Omental fat pad (tissue), 4 donors: ENCODE measurements around the gene SCARB2. TPM values are rescaled to one million over a fixed set of nuclear protein-coding genes. Genes with fewer than 3 reads are reported as not detected.
A peak's percentile ranks its signal among the peaks of the same experiment; 100 is the strongest.

Experiments
- ATAC-seq: fragments of 150-250 bp; one replicate; pipeline ENCODE4 v1.9.1; 2016; ENCODE audit warnings: mild to moderate bottlenecking, moderate library complexity; ENCODE audit not compliant: low FRiP score
- DNase-seq: peaks from one replicate; pipeline ENCODE4 v3.0.0-alpha.2; 2019; ENCODE audit warnings: low spot score
- CTCF ChIP-seq, 3 donors: fragments of 450-650 bp; IDR thresholded peaks; one replicate each; pipeline ENCODE4 v1.5.1; 2016 to 2017; ENCODE audit warnings: antibody characterized with exemption in 3 of 3, mild to moderate bottlenecking in 3 of 3, moderate library complexity in 2 of 3
- total RNA-seq, 4 donors: library from RNA; depleted of rRNA; stranded (reverse); fragments of >200 nt; gene quantifications; one replicate each; pipeline ENCODE4 v1.1.0, GENCODE V29; 2016

The SCARB2 gene
- total RNA-seq, 4 donors from 2014 or later, result 106 to 174 (median 172) TPM

DNA sequence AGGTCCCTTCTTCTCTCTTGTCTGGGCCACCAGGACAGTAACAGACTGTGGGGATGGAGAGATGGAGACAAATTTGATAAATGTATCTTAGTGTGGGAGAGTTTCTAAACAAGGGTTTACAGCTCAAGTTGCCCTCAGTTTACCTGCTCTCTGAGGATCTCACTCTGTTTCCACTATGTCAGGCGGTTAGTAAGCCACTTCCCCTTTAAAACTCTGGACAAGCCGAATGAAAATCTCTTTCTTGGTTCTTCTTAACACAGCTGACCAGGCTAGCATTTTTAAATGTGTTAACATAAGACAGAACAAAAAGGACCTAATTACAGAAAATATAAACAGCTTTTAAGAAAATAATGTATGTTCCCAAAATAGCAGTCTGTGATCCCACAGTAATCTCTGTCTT, 2.9 kb upstream of the SCARB2 start:
- no peak for ATAC-seq
- no peak for DNase-seq
- TF ChIP-seq CTCF (IDR thresholded peaks at IDR 0.05), result no peak

GRCh38 chr4:76215077-76215476, 1.5 kb upstream of the SCARB2 start:
- ATAC-seq (no peak), DNase-seq (no peak)
- no peak for TF ChIP-seq CTCF (IDR thresholded peaks at IDR 0.05)

- no peak for DNase-seq
- TF ChIP-seq CTCF (IDR thresholded peaks at IDR 0.05), result no peak
- ATAC-seq, result no peak
Measured at GRCh38 chr4:76214177-76214675, 602 bp upstream of the SCARB2 start.

GRCh38 chr4:76212851-76213414, 691 bp downstream of the SCARB2 start:
- ATAC-seq, result peak; percentile 34
- no peak for TF ChIP-seq CTCF (IDR thresholded peaks at IDR 0.05)
- DNase-seq, result no peak

DNA sequence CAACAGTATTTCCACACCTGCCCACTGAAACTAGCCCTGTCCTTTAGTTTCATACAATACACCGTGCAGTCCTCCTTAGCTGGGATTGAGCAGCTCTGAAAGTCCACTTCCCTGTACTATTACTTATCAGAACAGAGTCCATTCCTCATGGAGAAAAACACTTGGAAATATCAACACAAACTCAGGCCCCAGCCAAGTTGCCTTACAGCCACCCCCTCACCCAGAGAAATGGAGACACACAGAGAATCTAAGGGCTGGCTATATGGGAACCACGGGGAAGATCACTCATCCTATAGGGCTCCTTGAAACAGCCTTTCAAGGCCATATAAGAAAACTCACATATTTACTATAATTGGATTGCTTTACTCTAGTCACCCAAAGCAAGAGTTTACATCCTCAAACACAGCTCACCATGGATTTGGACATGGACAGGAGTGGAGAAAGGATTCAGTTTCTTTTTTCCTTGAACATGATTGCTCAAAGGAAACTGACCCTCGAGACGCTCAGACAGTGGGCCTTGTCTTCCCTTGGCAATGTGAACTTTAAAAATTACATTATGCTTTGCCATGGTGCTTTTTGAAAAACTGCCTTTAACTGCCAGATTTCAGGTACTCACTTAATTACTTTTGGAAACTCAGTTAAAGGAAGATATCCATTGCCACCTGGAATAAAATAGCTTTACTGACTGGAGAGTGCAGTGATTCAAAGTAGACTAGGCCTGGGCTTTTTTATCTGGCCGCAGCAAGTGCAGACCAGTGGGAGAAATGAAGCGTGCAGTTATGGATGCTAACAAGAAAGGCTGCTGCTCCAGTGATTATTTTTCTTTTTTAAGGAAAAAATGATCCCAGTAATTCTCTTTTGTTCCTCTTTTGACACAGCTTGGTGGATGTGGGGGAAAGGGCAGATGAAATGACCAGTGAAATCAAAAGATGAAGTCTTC, 1.6 kb downstream of the SCARB2 start:
- DNase-seq (no peak), ATAC-seq (no peak)
- no peak for TF ChIP-seq CTCF (IDR thresholded peaks at IDR 0.05)

- ATAC-seq (no peak), DNase-seq (no peak)
- TF ChIP-seq CTCF (IDR thresholded peaks at IDR 0.05), result no peak
Measured at GRCh38 chr4:76210452-76210851, 3.2 kb downstream of the SCARB2 start.
